NCI-H774 (cell line): ENCODE measurements around the gene IPO4.

Experiments
- DNase-seq: peaks from one replicate; lab custom pipeline; 2025; lab: John Stamatoyannopoulos, UW

The IPO4 gene

GRCh38 chr14:24194873-24195185, 6.2 kb upstream of the IPO4 start:
- DNase-seq, result no peak

DNA sequence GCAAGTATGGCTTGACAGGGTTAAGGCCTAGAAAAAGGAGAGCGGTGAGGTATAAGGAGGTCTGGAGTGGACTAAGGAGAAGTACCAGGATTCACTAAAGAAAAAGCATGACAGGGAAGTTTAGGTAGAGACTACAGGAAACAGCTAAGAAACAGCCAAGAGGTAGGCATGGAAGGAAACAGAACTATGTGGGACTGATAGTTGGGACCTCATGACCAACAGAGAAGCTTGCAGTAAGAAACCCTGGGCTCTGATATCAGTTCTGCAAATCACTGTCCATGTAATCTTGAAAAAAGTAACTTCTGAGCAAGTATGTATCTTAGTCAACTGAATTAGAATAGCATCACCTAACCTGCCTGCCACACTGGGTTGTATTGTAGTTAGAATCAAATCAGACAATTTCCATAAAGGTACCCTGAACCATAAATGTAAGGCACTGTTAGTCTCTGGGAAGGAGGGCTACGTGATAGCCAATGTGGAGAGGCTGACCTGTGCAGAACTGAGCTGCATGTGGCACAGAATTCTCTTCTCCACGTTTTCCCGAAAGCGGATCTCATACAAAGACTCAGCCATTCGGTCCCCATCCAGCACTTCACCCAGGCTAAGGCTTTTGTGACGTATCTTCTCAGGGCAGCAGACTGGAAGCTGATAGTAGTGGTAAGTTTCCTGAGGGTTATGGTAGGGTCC, 5.7 kb upstream of the IPO4 start:
- DNase-seq, result no peak

DNA sequence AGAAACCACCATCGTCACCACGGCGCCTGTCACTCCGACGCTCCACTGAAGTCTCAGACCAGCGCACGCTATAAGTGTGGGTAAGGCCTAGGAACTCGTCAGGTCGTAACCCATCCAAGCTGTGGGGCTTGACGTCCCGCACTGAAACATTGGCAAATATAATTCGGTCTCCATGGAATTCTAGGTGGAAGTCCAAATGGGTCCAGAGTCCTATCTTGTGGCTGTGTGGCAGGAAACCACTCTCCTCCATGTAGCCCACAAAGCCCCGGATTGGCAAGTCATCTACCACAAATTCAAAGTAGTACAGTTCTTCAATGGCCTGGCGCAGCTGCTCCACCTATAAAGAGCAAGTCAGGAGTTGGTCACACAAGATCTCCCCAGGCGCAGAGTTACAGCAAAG, 4.3 kb upstream of the IPO4 start:
- no peak for DNase-seq

DNA sequence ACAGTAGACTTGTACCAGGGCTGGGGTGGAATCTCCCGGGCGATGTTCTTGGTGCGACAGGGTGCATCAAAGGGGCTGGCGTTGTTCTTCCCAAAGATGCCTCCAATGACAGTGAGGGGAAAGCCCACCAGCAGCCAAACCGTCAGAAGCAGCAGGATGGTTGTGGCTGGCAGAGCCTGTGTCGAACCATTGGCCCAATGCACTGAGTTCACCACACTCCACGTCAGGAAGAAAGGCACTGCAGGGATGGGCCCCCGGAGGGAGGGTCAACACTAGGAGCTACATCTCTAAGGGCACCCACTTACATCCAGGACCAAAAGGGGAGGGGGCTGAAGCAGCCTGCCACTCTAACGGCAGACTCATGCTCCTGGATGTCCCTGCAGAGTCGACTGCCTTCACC, 1.8 kb upstream of the IPO4 start:
- no peak for DNase-seq

GRCh38 chr14:24189460-24189859, 844 bp upstream of the IPO4 start:
- DNase-seq, result no peak

GRCh38 chr14:24189059-24189375, 401 bp upstream of the IPO4 start:
- no peak for DNase-seq

DNA sequence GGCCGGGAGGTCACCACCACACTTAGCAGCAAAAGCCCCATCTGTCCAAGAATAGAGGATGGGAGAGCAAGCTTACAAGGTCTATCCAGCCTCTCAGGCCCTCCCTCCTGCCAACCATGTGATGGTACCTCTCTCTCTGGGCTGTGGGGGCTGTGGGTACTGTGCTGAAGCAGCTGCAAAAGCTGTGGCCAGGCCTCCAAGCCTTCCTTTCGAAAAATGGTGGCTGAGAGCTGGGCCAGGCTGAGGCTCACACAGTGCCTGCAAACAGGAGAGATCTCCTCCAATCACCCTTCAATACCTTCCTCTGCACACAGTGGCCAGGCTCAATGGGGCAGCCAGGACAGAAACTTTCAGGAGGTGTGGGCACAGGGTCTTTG, 1.1 kb downstream of the IPO4 start:
- DNase-seq, result no peak

DNA sequence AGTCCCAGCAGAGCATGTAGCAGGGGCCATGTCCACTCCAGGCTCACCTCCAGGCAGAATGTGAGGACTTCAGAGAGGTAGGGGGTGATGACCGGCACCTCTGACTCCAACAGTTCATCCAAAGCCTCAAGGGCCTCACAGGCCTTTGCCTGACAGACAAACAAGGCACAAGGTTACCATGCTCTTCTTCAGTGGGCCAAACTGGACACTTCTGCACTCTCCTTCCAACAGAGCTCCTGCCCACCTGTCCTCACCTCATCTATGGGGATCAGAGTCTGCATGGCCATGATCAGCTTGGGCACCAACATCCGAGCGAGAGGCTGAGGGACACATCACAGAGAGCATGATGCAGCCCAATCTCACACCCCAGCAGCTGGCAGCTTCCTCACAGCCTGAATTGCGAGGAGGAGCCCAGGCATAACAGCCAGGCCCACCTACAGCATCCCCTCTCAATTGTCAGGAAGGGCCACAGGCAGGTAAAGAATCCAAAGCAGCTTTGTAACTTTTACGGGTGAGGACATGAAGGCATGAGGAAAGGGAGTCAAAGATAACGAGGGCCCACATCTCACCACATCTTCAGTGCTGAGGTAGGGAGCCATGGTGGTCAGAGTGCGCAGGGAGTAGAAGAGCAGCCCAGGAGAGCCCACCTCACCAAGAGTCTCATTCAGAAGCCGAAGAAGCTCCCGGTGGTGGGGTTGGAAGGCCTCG, 1.6 kb downstream of the IPO4 start:
- no peak for DNase-seq

- no peak for DNase-seq
Measured at GRCh38 chr14:24185741-24186140, 2.9 kb downstream of the IPO4 start.

- no peak for DNase-seq
Measured at GRCh38 chr14:24185026-24185425, 3.6 kb downstream of the IPO4 start.

- DNase-seq, result no peak
Measured at GRCh38 chr14:24184104-24184970, 4.3 kb downstream of the IPO4 start.

DNA sequence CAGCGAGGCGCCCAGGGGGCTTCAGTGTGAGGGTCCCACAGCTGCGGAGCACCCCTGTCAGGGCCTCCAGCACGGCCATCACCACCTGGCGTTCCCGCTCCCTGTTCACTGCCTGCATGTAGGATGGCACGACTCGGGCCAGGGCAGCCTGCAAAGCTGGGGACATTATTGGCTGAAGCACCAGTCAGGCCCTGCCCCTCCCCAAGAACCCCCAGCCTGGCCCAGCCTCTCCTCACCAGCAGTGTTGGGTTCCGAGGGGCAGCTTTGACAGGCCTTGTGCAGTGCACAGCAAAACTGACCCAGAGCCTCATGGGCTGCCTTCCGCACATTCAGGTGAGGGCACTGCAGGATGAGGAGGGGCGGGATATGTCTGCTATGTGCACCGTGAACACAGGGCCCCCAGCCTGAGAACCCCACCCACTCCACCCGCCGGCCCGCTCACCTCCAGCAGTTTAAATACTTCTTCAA, 5.6 kb downstream of the IPO4 start:
- no peak for DNase-seq

- DNase-seq, result no peak
Measured at GRCh38 chr14:24182110-24182882, 6.3 kb downstream of the IPO4 start.

DNA sequence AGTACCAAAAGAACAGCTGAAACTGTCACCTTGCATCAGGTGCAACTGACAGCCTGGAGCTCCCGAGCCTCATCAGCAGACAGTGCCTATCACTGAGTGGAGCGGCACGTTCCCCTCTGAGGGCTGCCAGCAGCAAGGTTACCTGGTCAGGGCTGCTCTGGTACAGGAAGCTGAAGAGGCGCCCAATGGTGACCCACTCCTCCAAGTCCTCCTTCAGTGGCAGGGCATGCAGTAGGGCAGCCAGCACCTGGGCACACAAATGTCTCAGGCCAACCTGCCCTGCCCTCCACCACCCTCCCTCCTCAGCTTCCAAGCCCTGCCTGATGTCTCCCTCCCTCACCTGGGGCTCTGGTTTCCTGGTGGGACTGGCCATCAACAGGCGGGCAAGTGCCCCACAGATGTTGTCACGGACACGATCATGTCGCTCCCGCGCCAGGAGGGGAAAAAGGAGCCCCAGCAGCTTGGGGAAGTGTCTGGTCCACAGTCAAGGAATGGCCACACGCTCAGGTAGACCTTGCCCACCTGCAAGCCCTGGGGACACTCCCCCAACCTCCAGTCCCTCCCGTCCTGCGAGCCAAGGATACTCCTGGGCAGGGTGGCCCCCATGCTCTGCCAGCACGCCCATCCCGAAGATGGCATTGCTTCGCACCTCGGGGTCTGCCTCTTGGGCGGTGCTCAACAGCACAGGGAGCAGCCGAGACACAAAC, 7.1 kb downstream of the IPO4 start:
- no peak for DNase-seq

- DNase-seq, result no peak
Measured at GRCh38 chr14:24179961-24180796, 8.4 kb downstream of the IPO4 start.

DNA sequence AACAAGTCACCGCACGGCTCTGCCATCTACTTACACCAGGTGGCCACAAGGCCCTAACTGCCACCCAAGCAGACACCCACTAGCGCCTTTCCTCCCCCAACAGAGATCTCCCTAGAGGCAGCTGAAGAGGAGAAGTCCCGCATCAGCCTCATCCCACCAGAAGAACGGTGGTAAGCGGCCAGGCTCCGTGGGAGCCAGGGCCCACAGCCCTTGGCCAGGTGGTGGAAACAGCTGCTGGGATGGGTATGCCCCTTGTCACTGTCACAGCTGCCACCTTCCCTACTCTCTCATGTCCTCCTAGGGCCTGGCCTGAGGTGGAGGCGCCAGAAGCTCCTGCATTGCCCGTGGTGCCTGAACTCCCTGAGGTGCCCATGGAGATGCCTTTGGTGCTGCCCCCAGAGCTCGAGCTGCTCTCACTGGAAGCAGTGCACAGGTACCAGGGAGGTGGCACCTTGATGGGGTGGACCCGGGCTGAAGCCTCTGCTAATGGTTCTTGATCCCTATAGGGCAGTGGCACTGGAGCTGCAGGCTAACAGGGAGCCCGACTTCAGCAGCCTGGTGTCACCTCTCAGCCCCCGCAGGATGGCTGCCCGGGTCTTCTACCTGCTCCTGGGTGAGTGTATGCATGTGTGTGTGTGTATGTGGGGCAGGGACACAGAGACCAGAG, 9.2 kb downstream of the IPO4 start:
- DNase-seq, result no peak

GRCh38 chr14:24178399-24179178, 10.0 kb downstream of the IPO4 start:
- no peak for DNase-seq

DNA sequence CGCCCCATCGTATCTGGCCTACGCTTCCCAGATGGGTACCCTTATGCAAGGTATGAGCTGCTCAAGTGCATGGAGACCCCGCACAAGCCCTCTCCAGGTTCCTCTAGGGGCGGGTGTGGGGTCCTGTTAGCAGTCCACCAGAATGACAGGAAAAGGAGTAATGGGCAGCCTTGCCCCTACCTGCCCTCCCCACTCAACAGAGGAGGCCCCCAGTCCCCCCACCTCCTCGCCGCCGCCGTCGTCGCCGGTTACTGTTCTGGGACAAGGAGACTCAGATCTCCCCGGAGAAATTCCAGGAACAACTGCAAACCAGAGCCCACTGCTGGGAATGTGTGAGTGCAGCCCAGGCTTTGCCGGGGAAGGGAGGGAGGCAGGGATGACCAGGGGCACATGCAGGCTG, 10.7 kb downstream of the IPO4 start:
- no peak for DNase-seq

- DNase-seq, result no peak
Measured at GRCh38 chr14:24177041-24177825, 11.4 kb downstream of the IPO4 start.
